Embryonic facial prominence (tissue), 1 donor: ENCODE results near the gene TRAFD1.
"Not testable (repeated sequence)": the region's sequence is repeated elsewhere in the genome, so short reads cannot be mapped to it uniquely, and the experiment has no call there.

Experiments
- DNase-seq: peaks from one replicate; pipeline ENCODE4 v3.0.0-alpha.2; 2016; ENCODE audit errors: extremely low spot score

TRAFD1 gene

DNA sequence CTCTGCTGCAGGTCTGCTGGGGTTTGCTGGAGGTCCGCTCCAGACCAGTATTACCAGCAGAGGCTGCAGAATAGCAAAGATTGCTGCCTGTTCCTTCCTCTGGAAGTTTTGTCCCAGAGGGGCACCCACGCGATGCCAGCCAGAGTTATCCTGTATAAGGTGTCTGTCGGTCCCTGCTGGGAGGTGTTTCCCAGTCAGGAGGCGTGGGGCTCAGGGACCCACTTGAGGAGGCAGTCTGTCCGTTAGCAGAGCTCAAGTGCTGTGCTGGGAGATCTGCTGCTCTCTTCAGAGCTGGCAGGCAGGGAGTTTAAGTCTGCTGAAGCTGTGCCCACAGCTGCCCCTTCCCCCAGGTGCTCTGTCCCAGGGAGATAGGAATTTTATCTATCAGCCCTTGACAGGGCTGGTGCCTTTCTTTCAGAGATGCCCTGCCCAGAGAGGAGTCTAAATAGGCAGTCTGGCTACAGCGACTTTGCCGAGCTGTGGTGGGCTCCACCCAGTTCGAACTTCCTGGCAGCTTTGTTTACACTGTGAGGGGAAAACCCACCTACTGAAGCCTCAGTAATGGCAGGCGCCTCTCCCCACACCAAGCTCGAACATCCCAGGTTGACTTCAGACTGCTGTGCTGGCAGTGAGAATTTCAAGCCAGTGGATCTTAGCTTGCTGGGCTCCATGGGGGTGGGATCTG is 33.2 kb downstream of the TRAFD1 start:
- not testable (repeated sequence) for DNase-seq

DNA sequence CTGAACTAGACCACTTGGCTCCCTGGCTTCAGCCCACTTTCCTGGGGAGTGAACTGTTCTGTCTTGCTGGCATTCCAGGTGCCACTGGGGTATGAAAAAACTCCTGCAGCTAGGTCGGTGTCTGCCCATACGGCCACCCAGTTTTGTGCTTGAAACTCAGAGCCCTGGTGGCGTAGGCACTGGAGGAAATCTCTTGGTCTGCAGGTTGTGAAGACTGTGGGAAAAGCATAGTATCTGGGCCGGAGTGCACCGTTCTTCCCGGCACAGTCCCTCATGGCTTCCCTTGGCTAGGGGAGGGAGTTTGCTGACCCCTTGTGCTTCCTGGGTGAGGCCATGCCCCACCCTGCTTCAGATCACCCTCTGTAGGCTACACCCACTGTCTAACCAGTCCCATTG is 33.8 kb downstream of the TRAFD1 start:
- DNase-seq, result no peak

DNA sequence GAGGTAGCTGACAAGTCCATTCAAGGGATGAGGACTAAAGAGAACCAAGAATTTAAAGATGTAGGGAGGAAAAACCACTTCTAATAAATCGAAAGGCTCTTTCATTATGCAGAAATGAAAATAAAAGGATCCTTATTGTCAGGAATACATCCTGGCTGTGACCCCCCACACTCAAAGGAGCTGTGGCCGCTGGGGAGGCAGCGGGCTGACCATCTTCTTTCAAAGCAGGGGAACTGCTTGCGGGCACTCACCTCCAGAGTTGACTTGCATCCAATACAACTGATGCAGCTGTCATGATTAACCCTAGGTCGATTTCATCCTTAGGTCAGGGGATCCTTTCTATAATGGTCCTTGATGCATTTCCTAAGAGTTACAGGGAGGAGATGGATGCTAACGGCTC is 35.3 kb downstream of the TRAFD1 start:
- DNase-seq, result no peak

DNA sequence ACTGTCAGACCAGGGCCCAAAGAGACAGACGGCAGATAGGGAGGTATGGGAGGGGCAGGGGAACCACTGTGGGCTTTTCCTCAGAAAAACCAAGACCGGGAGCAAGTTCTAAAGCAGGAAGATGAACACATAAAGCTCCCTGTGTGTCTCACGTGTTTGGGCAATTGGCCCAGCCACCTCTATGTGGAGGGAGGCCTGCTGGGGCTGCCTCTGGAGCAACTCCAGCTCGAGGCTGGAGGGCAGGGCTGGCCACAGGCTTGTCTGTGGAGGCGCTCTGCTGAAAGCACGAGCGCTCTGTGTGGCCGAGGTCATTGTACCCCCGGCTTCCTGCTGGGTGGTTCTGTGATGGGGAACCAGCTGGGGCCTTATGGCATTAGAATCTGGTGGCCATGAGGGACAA is 36.4 kb downstream of the TRAFD1 start:
- no peak for DNase-seq

DNA sequence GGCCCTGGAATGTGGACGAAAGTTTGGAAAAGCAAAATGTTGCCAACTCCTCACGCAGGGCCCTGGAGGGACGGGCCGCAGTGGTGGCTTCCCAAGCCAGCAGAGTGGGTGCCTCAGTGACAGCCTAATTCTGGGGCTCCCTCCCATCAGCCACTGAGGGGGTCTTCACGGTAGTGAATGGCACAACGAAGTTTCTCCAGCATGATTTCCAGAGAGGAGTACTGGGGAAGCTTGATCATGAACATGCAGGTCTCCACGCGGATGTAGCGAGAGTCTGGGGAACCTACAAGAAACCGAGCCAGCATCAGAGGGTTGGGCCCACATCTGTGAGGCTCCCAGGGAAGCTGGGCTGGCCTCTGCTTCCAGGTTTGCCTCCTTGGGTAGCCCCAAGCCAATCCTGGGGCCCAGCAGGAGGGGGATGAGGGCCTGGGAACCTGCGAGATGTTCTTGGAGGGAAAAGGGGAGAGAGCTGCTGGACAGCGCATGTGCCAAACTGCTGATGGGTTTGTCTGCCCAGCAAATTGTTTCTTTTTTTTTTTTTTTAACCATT is 37.0 kb downstream of the TRAFD1 start:
- DNase-seq, result no peak

DNA sequence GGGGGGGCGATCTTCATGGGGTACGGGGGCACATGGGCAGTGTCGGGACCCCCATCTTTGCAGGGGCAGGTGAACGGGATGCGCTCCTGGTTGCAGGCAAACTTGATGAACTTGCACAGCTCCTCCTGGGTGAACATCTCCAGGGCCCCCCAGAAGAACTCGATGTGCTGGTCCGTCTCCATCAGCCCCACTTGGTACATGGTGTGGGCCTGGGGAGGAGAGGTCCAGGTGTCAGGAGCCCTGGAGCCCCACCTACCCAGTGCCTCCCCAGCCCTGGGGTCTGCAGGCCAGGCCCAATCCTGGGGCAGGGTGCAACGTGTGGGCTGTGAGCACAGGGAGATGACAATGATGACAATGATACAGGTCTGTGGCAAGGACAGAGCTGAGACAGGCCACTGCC is 37.7 kb downstream of the TRAFD1 start:
- no peak for DNase-seq

DNA sequence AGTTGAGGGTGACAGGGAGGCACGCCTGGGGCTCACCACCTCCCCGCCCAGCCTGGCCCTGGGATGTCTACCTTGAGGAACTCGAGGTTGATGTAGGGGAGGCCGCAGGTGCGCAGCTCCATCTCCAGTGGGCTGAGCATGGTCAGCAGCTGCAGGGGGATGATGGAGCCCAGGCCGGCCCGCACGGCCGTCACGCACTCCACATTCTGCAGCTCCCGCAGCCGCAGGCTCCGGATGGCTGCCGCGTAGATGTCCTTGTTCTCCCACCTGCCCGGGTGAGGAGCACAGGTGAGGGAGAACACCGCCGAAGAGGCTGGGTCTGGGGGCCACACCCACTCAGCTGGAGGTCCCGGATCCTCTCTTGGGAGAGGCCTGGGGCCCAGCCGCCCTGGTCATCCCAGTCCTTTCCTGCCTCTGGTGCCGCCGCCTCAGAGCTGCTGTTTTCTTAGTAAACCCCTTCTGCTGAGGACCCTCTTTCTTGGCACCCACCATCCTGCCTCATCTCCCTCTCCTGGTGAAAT is 38.2 kb downstream of the TRAFD1 start:
- no peak for DNase-seq

DNA sequence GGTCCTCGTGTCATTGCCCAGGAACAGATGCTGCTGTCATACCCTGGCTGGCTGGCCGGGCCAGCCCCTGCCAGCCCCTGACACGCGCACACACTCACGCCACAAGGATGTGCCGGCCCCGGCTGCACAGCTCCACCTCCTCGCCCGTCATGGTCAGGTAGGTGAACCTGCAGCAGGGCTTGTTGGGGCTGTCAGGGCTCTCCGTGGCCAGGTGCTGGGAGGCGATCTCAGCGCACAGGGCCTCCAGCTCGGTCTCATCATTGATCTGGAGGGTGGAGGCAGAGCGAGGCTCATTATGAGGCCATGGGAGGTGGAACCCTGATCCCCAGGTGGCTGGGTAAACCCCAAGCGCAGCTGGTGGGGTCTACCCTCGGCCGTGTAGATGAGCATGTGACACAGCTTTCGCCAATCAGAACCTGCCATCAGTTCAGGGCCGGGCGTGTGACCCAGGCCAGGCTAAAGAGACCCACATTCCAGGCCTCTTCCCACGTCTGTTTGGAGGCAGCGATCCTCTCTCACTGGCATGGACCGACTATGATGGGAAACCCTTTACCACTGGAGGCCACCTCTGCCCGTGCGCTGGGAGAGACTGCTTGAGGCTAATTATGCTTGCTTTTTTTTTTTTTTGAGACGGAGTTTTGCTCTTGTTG is 38.8 kb downstream of the TRAFD1 start:
- DNase-seq, result no peak

DNA sequence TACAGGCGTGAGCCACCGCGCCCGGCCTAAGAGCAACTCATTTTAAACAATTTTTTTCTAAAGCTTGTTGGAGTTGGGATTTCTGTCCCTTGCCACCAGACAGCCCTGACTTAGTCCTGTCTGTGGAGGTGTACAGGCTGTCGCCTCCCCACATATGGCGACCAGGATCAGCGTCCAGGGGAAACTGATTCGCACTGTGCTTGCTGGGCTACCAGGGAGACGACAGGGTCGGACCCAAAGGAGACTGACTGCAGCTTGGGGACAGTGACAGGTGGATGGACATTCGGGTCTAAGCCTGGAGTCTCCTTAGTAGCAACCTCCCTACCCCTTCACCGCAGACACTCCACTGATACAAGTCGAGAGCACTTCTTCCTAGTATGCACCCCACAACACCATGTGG is 40.3 kb downstream of the TRAFD1 start:
- DNase-seq, result no peak

DNA sequence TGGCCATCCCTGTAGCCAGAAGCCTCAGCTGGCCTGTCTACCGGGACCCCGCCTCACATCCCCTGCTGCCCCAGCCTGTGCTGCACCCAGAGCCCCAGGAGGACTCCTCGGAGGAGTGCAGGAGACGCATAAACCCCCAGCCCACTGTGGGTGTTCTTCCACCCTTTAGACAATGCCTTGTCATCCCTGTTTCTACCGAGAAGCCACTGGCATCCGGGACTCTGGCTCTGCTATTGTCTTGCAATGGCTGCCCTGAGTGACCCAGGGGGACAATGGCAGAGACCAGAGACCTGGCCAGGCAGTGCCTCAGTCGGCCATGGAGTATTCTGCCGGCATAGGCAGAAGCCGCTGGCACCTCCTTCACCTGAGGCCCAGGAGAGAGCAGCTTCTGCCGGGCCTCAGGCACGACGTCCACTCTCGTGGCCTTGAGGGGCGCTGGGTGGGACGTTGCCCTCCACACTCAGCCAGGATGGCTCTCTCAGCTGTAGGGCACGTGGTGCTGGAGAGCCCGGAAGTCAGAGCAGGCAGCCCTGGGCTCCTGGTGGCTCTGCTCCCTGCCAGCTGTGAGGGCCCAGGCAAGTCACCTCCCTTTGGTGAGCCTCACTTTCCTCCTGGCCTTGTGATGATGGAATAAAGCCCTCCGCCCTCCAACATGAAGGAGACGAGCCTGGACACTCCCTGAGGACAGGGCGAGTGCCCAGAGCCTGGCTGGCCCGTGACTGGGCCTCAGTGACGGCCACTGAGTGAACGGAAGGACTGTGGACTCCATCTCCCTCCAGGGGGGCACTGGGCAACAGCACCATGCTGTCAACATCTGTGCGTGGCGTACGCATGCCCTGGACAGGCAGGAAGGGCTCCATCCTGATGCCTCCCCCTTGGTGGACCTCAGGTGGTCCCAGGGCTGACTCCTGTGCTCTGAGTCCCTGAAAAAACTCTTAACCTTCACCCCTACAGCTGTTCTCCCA is 41.0 kb downstream of the TRAFD1 start:
- no peak for DNase-seq

DNA sequence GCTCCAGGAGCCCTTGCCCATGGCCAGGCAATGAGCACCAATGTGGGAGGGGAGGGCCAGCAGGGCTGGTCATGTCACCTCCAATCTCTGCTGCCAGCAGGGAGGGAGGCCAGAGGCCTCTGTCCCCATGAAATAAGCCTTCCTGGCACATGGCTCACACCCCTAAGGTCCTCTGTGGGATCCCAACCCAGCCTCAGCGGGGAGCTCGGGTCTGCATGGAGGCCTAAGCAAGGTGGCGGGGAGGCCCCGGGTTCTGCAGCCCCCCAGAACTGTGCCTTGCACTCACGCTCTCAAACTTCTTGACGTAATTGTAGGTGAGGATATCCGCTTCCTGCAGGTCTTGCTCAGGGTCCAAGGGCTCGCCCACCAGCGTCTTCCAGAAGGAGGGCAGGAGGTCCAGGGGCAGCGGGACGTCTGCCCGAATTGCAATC is 41.7 kb downstream of the TRAFD1 start:
- no peak for DNase-seq

DNA sequence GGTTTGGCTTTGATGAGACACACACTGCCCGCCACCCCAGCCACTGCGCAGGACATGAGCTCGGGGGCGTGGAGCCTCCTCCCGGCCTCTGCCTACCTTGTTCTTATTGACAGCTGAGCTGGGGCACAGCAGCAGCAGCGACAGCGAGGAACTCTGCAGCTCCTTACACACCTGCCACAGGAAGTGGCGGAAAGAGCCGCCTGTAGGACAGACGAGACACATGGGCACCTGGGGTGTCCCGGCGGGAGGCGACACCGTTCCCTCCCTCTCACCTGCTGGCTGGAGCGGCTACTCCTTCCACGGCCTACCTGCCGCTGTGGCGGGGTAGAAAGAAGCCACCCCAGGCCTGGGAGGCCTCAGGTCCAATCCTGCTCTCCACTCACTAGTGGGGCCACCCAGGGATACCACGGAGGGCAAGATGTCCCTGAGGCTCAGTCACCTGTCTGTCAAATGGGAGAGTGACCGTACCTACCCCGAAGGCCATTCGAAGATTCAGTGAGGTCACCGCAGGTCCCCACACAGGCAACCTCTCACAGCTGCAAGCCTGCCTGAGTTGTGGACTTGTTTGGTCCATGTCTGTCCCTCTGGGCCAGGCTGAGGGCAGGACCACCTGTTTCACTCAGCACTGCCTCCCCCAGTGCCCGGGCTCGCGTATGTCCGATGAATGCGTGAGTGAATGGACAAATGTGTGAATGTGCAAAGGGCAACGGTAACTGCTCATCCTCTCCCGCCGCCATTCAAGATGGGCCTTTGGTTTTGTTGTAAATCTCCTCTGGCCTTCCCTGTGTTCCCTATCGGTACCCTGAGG is 42.6 kb downstream of the TRAFD1 start:
- DNase-seq, result no peak

DNA sequence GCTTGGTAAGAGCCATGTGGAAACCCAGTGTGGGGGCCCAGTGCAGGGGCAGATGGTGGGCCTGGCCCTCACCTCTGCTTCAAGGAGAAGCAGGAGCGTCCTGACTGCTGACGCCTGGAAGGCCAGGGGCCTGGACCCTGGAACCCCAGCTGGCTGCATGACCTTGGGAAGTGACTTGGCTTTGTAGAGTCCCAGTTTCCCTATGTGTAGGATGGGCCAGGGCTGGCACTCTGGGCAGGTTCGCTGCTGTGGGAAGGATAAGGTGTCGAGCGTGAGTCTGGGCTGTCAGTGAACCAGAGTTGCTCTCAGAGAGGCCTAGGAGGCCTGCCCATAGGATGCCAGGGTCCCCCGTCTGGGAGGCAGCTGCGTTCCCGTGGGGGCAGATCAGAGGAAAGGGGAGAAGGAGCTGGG is 43.2 kb downstream of the TRAFD1 start:
- no peak for DNase-seq

DNA sequence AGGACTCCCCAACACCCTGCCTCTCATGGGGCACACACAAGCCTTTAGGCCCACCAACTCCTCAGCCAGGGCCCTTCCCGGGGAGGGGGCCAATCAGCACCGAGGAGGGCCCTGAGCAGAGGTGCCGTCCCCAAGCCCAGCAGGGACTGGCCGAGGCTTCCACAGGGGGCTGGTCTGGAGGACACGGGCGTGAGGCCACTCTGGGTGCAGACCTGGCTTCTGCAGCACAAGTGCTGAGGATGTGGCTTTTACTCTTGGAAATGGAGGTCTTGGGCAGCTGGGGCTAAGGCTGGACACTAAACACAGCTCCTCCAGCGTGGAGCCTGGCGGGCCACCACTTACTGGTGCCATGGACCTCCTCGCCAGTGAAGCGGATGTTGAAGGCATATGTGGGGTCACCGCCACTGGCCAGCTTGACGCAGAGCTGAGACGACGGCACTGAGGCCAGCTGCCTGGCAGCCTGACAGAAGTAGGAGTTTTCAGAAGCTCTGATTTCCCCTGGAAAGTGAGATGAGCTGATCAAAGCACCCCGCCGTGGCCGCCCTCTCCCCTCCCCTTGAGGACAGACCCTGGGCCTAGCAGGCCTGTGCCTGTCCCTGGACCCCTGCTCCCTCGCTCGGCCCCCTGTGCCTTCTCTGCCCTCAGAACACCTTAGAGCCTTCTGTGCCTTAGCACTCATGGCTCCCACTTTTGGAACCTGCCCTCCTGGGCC is 44.0 kb downstream of the TRAFD1 start:
- DNase-seq, result no peak

DNA sequence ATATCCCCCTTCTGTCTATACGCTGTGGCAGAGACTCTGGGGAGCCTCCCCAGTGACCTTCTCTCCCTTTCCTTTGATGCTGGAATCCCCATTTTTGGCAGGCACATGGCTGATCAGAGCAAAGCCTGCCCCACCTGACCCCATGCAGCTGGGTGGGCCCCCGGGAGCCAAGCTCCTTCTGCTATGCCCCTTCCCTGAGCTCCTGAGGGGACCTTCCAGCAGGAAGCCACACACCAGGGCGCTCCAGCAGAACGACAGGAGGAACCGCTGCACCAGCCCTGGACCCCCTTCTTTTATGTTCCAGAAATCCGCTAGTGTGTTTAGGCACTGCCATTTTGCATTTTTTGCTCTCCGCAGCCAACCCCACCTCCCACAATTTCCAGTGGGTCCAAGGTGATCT is 44.6 kb downstream of the TRAFD1 start:
- DNase-seq, result no peak

DNA sequence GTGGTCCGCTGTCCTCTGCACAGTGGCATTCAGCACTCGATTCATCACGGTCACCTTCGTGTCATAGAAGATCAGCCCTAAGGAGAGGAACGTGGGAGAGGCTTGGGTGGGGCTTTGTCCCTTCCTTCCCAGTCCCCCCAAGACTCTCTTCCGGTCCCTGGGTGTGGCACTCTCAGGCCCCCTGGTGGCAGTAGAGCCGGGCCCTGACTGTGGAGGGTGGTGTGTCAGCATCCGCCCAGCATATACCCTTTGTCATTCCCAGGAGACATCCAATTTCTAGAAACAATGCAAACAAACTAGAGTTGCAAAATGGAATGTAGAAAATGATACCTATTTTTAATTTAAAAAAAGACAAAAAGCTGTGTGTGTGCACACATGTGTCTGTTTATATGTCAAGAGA is 45.0 kb downstream of the TRAFD1 start:
- DNase-seq, result no peak

DNA sequence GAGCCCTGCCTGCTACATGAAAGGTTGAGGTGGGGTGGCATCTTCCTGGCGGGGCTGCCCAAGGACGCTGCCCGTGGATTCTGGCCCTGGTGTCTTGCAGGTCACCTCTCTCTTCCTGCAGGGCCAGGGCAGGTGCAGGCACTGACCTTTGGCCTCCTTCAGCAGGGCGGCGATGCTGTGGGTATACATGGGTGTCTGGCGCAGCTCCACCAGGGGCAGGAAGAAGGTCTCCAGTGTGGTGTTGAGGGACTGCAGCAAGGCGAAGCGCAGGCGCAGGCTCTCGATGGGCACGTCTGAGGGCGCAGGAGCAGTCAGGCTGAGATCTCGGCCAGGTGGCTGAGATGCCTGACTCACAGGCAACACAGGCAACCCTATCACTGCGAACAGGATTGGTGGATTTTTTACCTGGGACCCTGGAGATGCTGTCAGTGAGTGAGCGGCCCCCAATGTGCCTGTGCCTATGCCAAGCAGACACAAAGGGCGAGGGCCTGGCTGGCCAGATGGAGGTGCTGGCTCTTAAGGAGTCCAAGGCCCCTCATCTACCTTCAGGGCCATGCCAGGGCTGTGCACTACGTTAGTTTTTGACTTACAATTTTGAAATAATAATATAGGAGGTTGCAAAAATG is 45.7 kb downstream of the TRAFD1 start:
- DNase-seq, result no peak

DNA sequence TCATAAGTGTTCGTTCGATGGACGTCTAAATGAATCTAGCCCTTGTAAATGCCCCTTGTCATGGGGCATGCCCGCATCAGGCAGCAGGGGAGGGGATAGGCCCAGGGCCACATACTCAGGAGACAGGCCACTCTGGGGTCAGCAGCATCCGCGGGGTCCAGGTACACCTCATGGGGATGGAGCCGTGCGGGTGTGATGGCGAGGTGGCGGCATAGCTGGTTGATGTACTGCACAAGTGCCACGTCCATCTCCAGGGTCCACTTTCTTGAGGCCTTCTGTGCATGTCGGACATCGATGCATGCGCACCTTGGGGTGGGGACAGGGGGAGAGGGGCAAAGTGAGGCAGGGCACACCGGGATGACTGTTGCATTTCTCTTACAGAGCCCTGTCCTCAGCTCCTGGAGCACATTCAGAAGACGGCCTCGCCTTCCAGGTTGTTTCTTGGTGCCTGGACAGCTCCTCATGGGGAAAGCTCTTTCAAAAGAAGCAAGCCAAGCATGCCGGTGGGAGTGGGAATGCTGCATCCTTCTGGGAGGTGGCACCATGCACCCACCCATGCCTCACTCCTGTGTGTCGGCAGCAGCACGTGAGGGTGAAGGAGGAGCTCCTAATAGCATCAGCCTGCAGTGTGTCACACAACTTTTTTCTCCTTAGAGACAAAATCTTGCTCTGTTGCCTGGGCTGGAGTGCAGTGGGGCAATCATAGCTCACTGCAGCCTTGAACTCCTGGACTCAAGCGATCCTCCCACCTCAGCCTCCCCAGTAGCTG is 47.4 kb downstream of the TRAFD1 start:
- DNase-seq, result no peak
